Esophagus squamous epithelium (tissue), 5 donors: ENCODE data around the gene MRPL52. TPM values are rescaled to one million over a fixed set of nuclear protein-coding genes. Genes with fewer than 3 reads are reported as not detected.

Experiments used
- DNase-seq: peaks from one replicate; lab custom pipeline; 2025; lab: John Stamatoyannopoulos, UW
- H3K27ac ChIP-seq, 4 donors: fragments of 200-600 bp; sonication (generic); one replicate each; pipeline ENCODE4 v1.5.1; 2016 to 2019; ENCODE audit warnings: mild to moderate bottlenecking in 1 of 4
- H3K27me3 ChIP-seq, 4 donors: fragments of 200-600 bp; sonication (generic); 1 replicate in 3 of 4; 2 replicates in 1 of 4; pipeline versions ENCODE4 v1.5.1 to v1.6.0; 2017 to 2021; ENCODE audit warnings: antibody characterized with exemption in 1 of 4
- H3K36me3 ChIP-seq, 3 donors: fragments of 200-600 bp; sonication (generic); one replicate each; pipeline ENCODE4 v1.5.1; 2016 to 2019
- H3K4me1 ChIP-seq, 3 donors: fragments of 200-600 bp; sonication (generic); one replicate each; pipeline ENCODE4 v1.5.1; 2017 to 2019
- H3K4me3 ChIP-seq, 4 donors: fragments of 200-600 bp; sonication (generic); 1 replicate in 3 of 4; 2 replicates in 1 of 4; pipeline ENCODE4 v1.5.1; 2016 to 2019; ENCODE audit warnings: mild to moderate bottlenecking in 2 of 4, moderate library complexity in 1 of 4
- H3K9me3 ChIP-seq, 3 donors: fragments of 200-600 bp; sonication (generic); one replicate each; pipeline ENCODE4 v1.5.1; 2016 to 2019
- POLR2A ChIP-seq, 4 donors: fragments of 450-650 bp; IDR thresholded peaks; one replicate each; pipeline ENCODE4 v1.6.1; 2017; ENCODE audit warnings: antibody characterized with exemption in 4 of 4, mild to moderate bottlenecking in 4 of 4, moderate library complexity in 3 of 4
- WGBS, 2 donors: methylation state at CpG; one replicate each; pipeline ENCODE4 v1.1.5; 2018; 5-methylcytosine and 5-hydroxymethylcytosine counted together
- intact Hi-C: fragments of 100-400 bp; cut with DNase I; formaldehyde crosslinking; loops from one replicate; pipeline ENCODE4 v1.15.0; 2022
- total RNA-seq, 4 donors: library from RNA; depleted of rRNA; stranded (reverse); fragments of >200 nt; gene quantifications; one replicate each; pipeline ENCODE4 v1.1.0, GENCODE V29; 2016
- TF ChIP-seq, protein P1 (sequence below), 6 experiments: fragments of 450-650 bp in 4 of 6; fragments of 200-600 bp in 2 of 6; sonication (generic) in 2 of 6; IDR thresholded peaks; one replicate each; pipeline ENCODE4 v1.5.1; 2016 to 2019; ENCODE audit warnings: antibody characterized with exemption in 6 of 6, mild to moderate bottlenecking in 4 of 6, moderate library complexity in 4 of 6
- donor health status: DM: yes; HTN: yes; CAD: no.

MRPL52 gene
- 100 to 1,000 TPM in 1 of 4 donors, 10 to 100 TPM in 3; 32.8 to 142 (median 82.1) TPM for total RNA-seq

DNA sequence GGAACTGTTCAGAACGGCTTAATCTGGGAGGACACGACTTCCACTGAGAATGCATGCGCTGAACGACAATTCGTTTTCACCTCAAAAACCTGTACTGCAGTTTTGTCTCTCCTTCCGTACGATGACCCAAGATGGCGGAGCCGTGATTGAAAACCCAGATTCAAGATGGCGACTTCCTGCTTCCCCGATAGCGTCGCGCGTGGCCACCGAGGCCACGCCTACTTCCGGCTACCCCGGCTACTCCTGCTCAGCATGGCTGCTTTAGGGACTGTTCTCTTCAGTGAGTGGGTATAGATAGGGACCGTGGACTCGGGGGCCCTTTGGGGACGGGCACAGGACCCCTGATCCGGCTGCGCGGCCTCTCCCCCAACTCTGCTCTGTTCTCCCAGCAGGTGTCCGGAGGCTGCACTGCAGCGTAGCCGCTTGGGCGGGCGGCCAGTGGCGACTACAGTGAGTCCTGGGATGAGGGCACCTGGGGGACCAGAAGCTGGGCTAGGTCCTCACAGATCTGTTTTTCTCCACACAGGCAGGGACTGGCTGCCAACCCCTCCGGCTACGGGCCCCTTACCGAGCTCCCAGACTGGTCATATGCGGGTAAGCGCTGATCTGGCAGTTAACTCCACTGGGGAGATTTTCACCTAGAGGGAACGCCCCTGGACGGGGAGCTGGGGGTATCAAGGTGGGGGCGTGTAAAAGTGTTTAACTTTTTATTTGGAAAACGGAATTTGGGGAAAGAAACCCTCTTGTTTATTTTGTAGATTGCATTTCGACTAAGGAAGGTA, at the start of gene MRPL52:
MRPL52 (plus strand) TSS at position 227 of the 782 bp plus-strand sequence; CDS start at position 253, 26 bp downstream.
- H3K9me3 ChIP-seq = no peaks in the 10 kb centered on the region
- TF ChIP-seq POLR2A (IDR thresholded peaks at IDR 0.05) = peak in 1 of 4 donors; percentile 29
- TF ChIP-seq, protein P1, sequence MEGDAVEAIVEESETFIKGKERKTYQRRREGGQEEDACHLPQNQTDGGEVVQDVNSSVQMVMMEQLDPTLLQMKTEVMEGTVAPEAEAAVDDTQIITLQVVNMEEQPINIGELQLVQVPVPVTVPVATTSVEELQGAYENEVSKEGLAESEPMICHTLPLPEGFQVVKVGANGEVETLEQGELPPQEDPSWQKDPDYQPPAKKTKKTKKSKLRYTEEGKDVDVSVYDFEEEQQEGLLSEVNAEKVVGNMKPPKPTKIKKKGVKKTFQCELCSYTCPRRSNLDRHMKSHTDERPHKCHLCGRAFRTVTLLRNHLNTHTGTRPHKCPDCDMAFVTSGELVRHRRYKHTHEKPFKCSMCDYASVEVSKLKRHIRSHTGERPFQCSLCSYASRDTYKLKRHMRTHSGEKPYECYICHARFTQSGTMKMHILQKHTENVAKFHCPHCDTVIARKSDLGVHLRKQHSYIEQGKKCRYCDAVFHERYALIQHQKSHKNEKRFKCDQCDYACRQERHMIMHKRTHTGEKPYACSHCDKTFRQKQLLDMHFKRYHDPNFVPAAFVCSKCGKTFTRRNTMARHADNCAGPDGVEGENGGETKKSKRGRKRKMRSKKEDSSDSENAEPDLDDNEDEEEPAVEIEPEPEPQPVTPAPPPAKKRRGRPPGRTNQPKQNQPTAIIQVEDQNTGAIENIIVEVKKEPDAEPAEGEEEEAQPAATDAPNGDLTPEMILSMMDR (IDR thresholded peaks at IDR 0.05) = peak in 1 of 6 experiments; percentile 25
- H3K4me3 ChIP-seq = peak within 1 kb of the TSS; percentile 61 to 90 (median 78)
- no peaks in the 10 kb centered on the region for H3K27me3 ChIP-seq
- intact Hi-C loops = loop anchor here (10.0 kb wide), 1 partner anchor 235 kb away; the partner anchor contains the start of gene ABHD4
- H3K27ac ChIP-seq = peak within 1 kb of the TSS; percentile 83 to 91 (median 87)
- H3K4me1 ChIP-seq = peaks cover 7 to 27% (median 11%) of the 10 kb centered on the region in 3 donors
- peak; percentile 60 for DNase-seq
- H3K36me3 ChIP-seq = peaks cover 0 to 37% (median 0%) of the 10 kb centered on the region in 3 donors
- whole genome bisulfite sequencing, 2 donors = 1% methylated on average over 15 to 19 of the region's 41 CpGs

DNA sequence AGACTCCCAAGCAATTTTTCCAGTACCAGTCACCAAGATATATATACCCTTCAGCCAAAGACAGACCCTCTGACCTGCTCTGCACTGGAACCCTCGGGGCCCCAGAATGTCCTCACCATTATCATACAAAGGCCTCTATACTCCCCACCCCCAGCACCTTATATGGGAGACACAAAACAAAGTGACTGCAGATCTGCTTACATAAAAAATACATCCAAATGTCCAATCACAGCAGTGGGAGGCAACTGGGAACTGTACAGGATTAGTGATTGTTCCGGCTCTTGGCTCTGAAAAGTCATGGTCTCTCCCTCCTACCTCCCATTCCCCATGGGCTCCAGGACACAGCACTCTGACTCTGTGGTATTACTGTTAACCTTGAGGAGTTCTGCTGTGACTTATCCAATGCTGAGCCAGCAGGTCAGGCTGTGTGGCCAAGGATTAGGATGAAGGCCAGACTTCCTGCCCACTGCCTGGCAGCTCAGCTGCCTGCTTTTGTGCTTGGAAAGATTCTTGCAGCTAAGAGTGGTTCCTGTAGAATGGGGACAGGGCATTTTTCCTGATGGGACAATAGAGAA, 49.5 kb upstream of the MRPL52 start:
- Histone ChIP-seq H3K9me3 (no peaks in the 10 kb centered on the region), H3K27me3 (no peaks in the 10 kb centered on the region), H3K4me3 (no peak overlapping the region), H3K27ac (no peak overlapping the region), H3K36me3 (no peaks in the 10 kb centered on the region), H3K4me1 (no peaks in the 10 kb centered on the region)
- no peak for TF ChIP-seq POLR2A (IDR thresholded peaks at IDR 0.05)
- TF ChIP-seq, protein P1 (IDR thresholded peaks at IDR 0.05) = no peak
- intact Hi-C loops = no loop called here
- no peak for DNase-seq
- 56 to 64% methylated on average over 1 to 2 of the region's 2 CpGs for WGBS, 2 donors

DNA sequence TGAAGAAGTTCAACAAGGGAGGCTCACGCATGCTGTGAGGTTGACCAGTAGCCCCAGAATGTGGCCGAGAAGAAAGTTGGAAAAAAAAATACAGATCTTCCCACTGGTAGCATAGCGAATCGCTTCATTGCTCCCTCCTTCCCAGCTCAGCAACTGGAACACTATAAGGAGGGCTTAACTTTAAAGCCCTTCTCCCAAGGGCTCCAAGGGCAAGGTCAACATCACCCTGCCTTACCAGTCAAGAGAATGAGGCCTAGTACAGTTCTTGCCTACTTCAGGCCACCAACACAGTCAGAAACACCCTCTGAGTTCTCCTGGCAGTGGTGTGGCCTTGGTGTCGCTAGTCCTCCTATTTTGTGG, 48.8 kb upstream of the MRPL52 start:
- no peak overlapping the region for H3K4me3 ChIP-seq
- H3K9me3 ChIP-seq = no peaks in the 10 kb centered on the region
- TF ChIP-seq POLR2A (IDR thresholded peaks at IDR 0.05) = no peak
- TF ChIP-seq, protein P1 (IDR thresholded peaks at IDR 0.05) = no peak
- H3K27me3 ChIP-seq = no peaks in the 10 kb centered on the region
- WGBS, 2 donors = 81 to 84% methylated on average over 5 of the region's 5 CpGs
- no peaks in the 10 kb centered on the region for H3K36me3 ChIP-seq
- intact Hi-C loops = no loop called here
- H3K4me1 ChIP-seq = no peaks in the 10 kb centered on the region
- H3K27ac ChIP-seq = no peak overlapping the region
- DNase-seq = no peak

DNA sequence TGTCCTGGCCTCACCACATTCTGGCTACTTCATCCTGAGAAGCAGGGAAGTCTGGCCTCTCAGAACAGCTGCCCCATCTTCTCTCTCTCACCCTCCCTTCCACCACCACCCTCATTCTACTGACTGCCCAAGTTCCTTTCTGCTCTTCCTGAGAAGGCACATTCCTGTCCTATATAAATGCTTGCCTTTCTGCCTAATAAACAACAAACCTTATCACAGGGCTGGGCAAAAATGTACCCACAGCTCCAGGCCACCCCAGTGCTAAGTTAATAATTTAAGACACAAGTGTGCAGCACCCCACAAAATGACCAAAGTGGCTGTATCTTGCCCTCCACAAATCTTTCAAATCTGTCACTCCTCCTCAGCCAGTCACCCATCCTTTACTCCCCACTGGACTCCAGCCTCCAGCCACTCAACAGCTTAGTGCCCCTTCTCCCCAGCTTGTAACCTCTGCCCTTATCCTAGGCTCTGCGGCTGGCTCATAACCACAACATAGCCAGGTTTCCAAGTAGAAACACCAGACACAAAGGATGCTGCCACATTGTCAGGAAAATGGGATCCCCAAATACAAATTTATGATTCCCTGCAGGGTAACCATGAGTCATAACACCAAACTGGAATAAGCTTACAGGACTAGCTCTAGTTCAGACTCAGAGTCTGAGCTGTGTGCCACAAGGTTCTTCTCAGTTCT, 48.2 kb upstream of the MRPL52 start:
- Histone ChIP-seq H3K4me3 (no peak overlapping the region), H3K36me3 (no peaks in the 10 kb centered on the region), H3K27ac (no peak overlapping the region), H3K4me1 (no peaks in the 10 kb centered on the region), H3K9me3 (no peaks in the 10 kb centered on the region), H3K27me3 (no peaks in the 10 kb centered on the region)
- DNase-seq = no peak
- intact Hi-C loops = no loop called here
- 0% methylated on average over 1 of the region's 1 CpG for WGBS, 2 donors
- TF ChIP-seq, protein P1 (IDR thresholded peaks at IDR 0.05) = no peak
- TF ChIP-seq POLR2A (IDR thresholded peaks at IDR 0.05) = no peak
